HAP-1 (cell line): ENCODE results near the gene VANGL2.

Experiments used
- DNase-seq, 2 experiments: peaks; one replicate each; pipeline ENCODE4 v3.0.0-alpha.2; 2016 to 2020; ENCODE audit warnings: low spot score in 2 of 2
- H3K27me3 ChIP-seq: fragments of 250-450 bp; sonication (Bioruptor Pico); 2 replicates; pipeline ENCODE4 v1.5.1; 2020; ENCODE audit warnings: low read depth, mild to moderate bottlenecking, moderate library complexity
- H3K36me3 ChIP-seq: fragments of 250-450 bp; sonication (Bioruptor Pico); replicated peaks from 2 replicates; pipeline ENCODE4 v1.5.1; 2020; ENCODE audit warnings: mild to moderate bottlenecking
- H3K4me1 ChIP-seq: fragments of 250-450 bp; sonication (Bioruptor Pico); 2 replicates; pipeline ENCODE4 v1.5.1; 2020; ENCODE audit warnings: mild to moderate bottlenecking
- H3K4me3 ChIP-seq: fragments of 250-450 bp; sonication (Bioruptor Pico); 2 replicates; pipeline ENCODE4 v1.5.1; 2020; ENCODE audit warnings: mild to moderate bottlenecking, moderate library complexity
- H3K9me3 ChIP-seq: fragments of 250-450 bp; sonication (Bioruptor Pico); 2 replicates; pipeline ENCODE4 v1.5.1; 2020; ENCODE audit warnings: mild to moderate bottlenecking, moderate library complexity
- in situ Hi-C: fragments of 300-500 bp; cut with MboI; formaldehyde crosslinking; loops from 3 replicates; pipeline ENCODE4 v1.14.3; 2020; ENCODE audit warnings: low sequenced_read_pairs, inconsistent platforms, mixed read lengths

VANGL2 gene

GRCh38 chr1:160400223-160400645, at the start of gene VANGL2:
Gene VANGL2 (plus strand): TSS chr1:160400564. CDS start chr1:160415838, 15,274 bp downstream.
- H3K9me3 ChIP-seq: no peaks in the 10 kb centered on the region
- in situ Hi-C loops: no loop called here
- peak within 1 kb of the TSS; percentile 59 for H3K4me3 ChIP-seq
- peak; percentile 56 to 87 for DNase-seq
- H3K27me3 ChIP-seq: no peaks in the 10 kb centered on the region
- peaks cover 7% of the 10 kb centered on the region for H3K4me1 ChIP-seq
- no peaks in the 10 kb centered on the region for H3K36me3 ChIP-seq

GRCh38 chr1:160351629-160352028, 48.7 kb upstream of the VANGL2 start:
- DNase-seq: no peak
- H3K4me1 ChIP-seq: no peaks in the 10 kb centered on the region
- no peaks in the 10 kb centered on the region for H3K9me3 ChIP-seq
- H3K4me3 ChIP-seq: no peak overlapping the region
- in situ Hi-C loops: loop anchor here (25.0 kb wide), 1 partner anchor 414 kb away; the partner anchor contains the start of genes IGSF9 and TAGLN2
- H3K27me3 ChIP-seq: no peaks in the 10 kb centered on the region
- H3K36me3 ChIP-seq: peaks cover 88% of the 10 kb centered on the region

GRCh38 chr1:160352555-160352954, 47.8 kb upstream of the VANGL2 start:
- Histone ChIP-seq H3K4me1 (no peaks in the 10 kb centered on the region), H3K4me3 (no peak overlapping the region), H3K9me3 (no peaks in the 10 kb centered on the region), H3K36me3 (peaks cover 92% of the 10 kb centered on the region), H3K27me3 (no peaks in the 10 kb centered on the region)
- no peak for DNase-seq
- in situ Hi-C loops: loop anchor here (25.0 kb wide), 1 partner anchor 415 kb away; the partner anchor contains the start of genes IGSF9 and TAGLN2

GRCh38 chr1:160353223-160353622, 47.1 kb upstream of the VANGL2 start:
- H3K36me3 ChIP-seq: peaks cover 90% of the 10 kb centered on the region
- no peak overlapping the region for H3K4me3 ChIP-seq
- H3K9me3 ChIP-seq: no peaks in the 10 kb centered on the region
- H3K27me3 ChIP-seq: no peaks in the 10 kb centered on the region
- no peak for DNase-seq
- H3K4me1 ChIP-seq: no peaks in the 10 kb centered on the region
- in situ Hi-C loops: loop anchor here (25.0 kb wide), 1 partner anchor 416 kb away; the partner anchor contains the start of genes IGSF9 and TAGLN2

- no peaks in the 10 kb centered on the region for H3K9me3 ChIP-seq
- H3K4me1 ChIP-seq: no peaks in the 10 kb centered on the region
- no peak overlapping the region for H3K4me3 ChIP-seq
- in situ Hi-C loops: loop anchor here (25.0 kb wide), 1 partner anchor 417 kb away; the partner anchor contains the start of genes IGSF9 and TAGLN2
- no peaks in the 10 kb centered on the region for H3K27me3 ChIP-seq
- peaks cover 84% of the 10 kb centered on the region for H3K36me3 ChIP-seq
- DNase-seq: peak in 1 of 2 experiments; percentile 53
These were observed 45.9 kb upstream of the VANGL2 start for GRCh38 chr1:160354388-160354985.

GRCh38 chr1:160357286-160358002, 42.9 kb upstream of the VANGL2 start:
- H3K36me3 ChIP-seq: peaks cover 68% of the 10 kb centered on the region
- H3K4me1 ChIP-seq: peaks cover 9% of the 10 kb centered on the region
- H3K27me3 ChIP-seq: no peaks in the 10 kb centered on the region
- H3K9me3 ChIP-seq: no peaks in the 10 kb centered on the region
- DNase-seq: no peak
- no peak overlapping the region for H3K4me3 ChIP-seq
- in situ Hi-C loops: loop anchor here (25.0 kb wide), 1 partner anchor 420 kb away; the partner anchor contains the start of genes IGSF9 and TAGLN2

- no peaks in the 10 kb centered on the region for H3K9me3 ChIP-seq
- peaks cover 61% of the 10 kb centered on the region for H3K36me3 ChIP-seq
- H3K4me1 ChIP-seq: peaks cover 16% of the 10 kb centered on the region
- H3K4me3 ChIP-seq: no peak overlapping the region
- in situ Hi-C loops: loop anchor here (25.0 kb wide), 1 partner anchor 421 kb away; the partner anchor contains the start of genes IGSF9 and TAGLN2
- no peaks in the 10 kb centered on the region for H3K27me3 ChIP-seq
- DNase-seq: no peak
These were observed 42.3 kb upstream of the VANGL2 start for GRCh38 chr1:160358073-160358472.

- no peak for DNase-seq
- Histone ChIP-seq H3K9me3 (no peaks in the 10 kb centered on the region), H3K4me1 (peaks cover 23% of the 10 kb centered on the region), H3K27me3 (no peaks in the 10 kb centered on the region), H3K36me3 (peaks cover 45% of the 10 kb centered on the region), H3K4me3 (no peak overlapping the region)
- in situ Hi-C loops: loop anchor here (25.0 kb wide), 1 partner anchor 422 kb away; the partner anchor contains the start of genes IGSF9 and TAGLN2
These were observed 40.7 kb upstream of the VANGL2 start for GRCh38 chr1:160359559-160360226.

GRCh38 chr1:160360227-160360695, 40.1 kb upstream of the VANGL2 start:
- Histone ChIP-seq H3K27me3 (no peaks in the 10 kb centered on the region), H3K36me3 (peaks cover 40% of the 10 kb centered on the region), H3K4me1 (peaks cover 23% of the 10 kb centered on the region), H3K9me3 (no peaks in the 10 kb centered on the region), H3K4me3 (no peak overlapping the region)
- in situ Hi-C loops: loop anchor here (25.0 kb wide), 1 partner anchor 423 kb away; the partner anchor contains the start of genes IGSF9 and TAGLN2
- no peak for DNase-seq

GRCh38 chr1:160361199-160361598, 39.2 kb upstream of the VANGL2 start:
- Histone ChIP-seq H3K4me1 (peaks cover 23% of the 10 kb centered on the region), H3K27me3 (no peaks in the 10 kb centered on the region), H3K4me3 (no peak overlapping the region), H3K9me3 (no peaks in the 10 kb centered on the region), H3K36me3 (peaks cover 30% of the 10 kb centered on the region)
- in situ Hi-C loops: loop anchor here (25.0 kb wide), 1 partner anchor 424 kb away; the partner anchor contains the start of genes IGSF9 and TAGLN2
- DNase-seq: no peak

GRCh38 chr1:160361814-160362167, 38.6 kb upstream of the VANGL2 start:
- no peak for DNase-seq
- no peaks in the 10 kb centered on the region for H3K9me3 ChIP-seq
- in situ Hi-C loops: loop anchor here (25.0 kb wide), 1 partner anchor 424 kb away; the partner anchor contains the start of genes IGSF9 and TAGLN2
- peaks cover 23% of the 10 kb centered on the region for H3K4me1 ChIP-seq
- H3K27me3 ChIP-seq: no peaks in the 10 kb centered on the region
- H3K4me3 ChIP-seq: no peak overlapping the region
- peaks cover 24% of the 10 kb centered on the region; the same call in 1 of the 2 replicates for H3K36me3 ChIP-seq

GRCh38 chr1:160362168-160362957, 38.0 kb upstream of the VANGL2 start:
- DNase-seq: peak; percentile 41 to 79
- H3K9me3 ChIP-seq: no peaks in the 10 kb centered on the region
- in situ Hi-C loops: loop anchor here (25.0 kb wide), 1 partner anchor 425 kb away; the partner anchor contains the start of genes IGSF9 and TAGLN2
- no peaks in the 10 kb centered on the region for H3K27me3 ChIP-seq
- peaks cover 21% of the 10 kb centered on the region; the same call in 1 of the 2 replicates for H3K36me3 ChIP-seq
- H3K4me1 ChIP-seq: peaks cover 23% of the 10 kb centered on the region
- H3K4me3 ChIP-seq: no peak overlapping the region
